Upper lobe of right lung (tissue), 1 donor: ENCODE measurements around the gene RIPOR3. TPM values are rescaled to one million over a fixed set of nuclear protein-coding genes. Genes with fewer than 3 reads are reported as not detected.

Experiments used
- ATAC-seq: fragments of 200-7000 bp; cut with Tn5 transposase; one replicate; pipeline ENCODE4 v1.9.1; 2020; ENCODE audit warnings: mild to moderate bottlenecking, moderate library complexity
- DNase-seq: peaks from one replicate; pipeline ENCODE4 v3.0.0-alpha.2; 2020
- H3K27ac ChIP-seq: fragments of 200-600 bp; one replicate; pipeline ENCODE4 v1.8.0; 2022
- H3K27me3 ChIP-seq: fragments of 200-600 bp; one replicate; pipeline ENCODE4 v1.8.0; 2022; ENCODE audit warnings: mild to moderate bottlenecking
- H3K36me3 ChIP-seq: fragments of 200-600 bp; one replicate; pipeline ENCODE4 v1.8.0; 2022
- H3K4me1 ChIP-seq: fragments of 200-600 bp; one replicate; pipeline ENCODE4 v1.8.0; 2022
- H3K4me3 ChIP-seq: fragments of 200-600 bp; one replicate; pipeline ENCODE4 v1.8.0; 2022; ENCODE audit warnings: mild to moderate bottlenecking
- H3K9me3 ChIP-seq: fragments of 200-600 bp; one replicate; pipeline ENCODE4 v1.8.0; 2022
- CTCF ChIP-seq: fragments of 200-600 bp; IDR thresholded peaks from one replicate; pipeline ENCODE4 v1.8.0; 2022; ENCODE audit warnings: antibody characterized with exemption
- intact Hi-C: fragments of 100-400 bp; cut with DNase I; formaldehyde crosslinking; loops from one replicate; pipeline ENCODE4 v1.11.0; 2022
- total RNA-seq: library from RNA; stranded (reverse); fragmentation: NEBNext Ultra II Directional; extraction: Animal tissue kit (Norgen Biotek cat#: 25700); gene quantifications from one replicate; pipeline ENCODE4 v1.2.1, GENCODE V29; 2021
- donor health status: DM: no; HTN: yes; CAD: no; lungs with severe emphysema.

Gene RIPOR3
- total RNA-seq, 1 donor from 2014 or later = 6.8 TPM

- ATAC-seq = no peak
- no peak overlapping the region for H3K27ac ChIP-seq
Measured at GRCh38 chr20:50720582-50720981, 29.2 kb upstream of the RIPOR3 start.

GRCh38 chr20:50720026-50720425 is 28.7 kb upstream of the RIPOR3 start:
- DNase-seq = no peak
- no peak overlapping the region for H3K27ac ChIP-seq

More at GRCh38 chr20:50720582-50720981, 29.2 kb upstream of the RIPOR3 start:
- no peaks in the 10 kb centered on the region for H3K9me3 ChIP-seq
- H3K36me3 ChIP-seq = no peaks in the 10 kb centered on the region
- no peak overlapping the region for H3K4me3 ChIP-seq
- no peak for DNase-seq
- H3K4me1 ChIP-seq = no peaks in the 10 kb centered on the region
- no peak for TF ChIP-seq CTCF
- intact Hi-C loops = no loop called here
- no peaks in the 10 kb centered on the region for H3K27me3 ChIP-seq

GRCh38 chr20:50719328-50719727 is 28.0 kb upstream of the RIPOR3 start:
- Histone ChIP-seq H3K4me1 (no peaks in the 10 kb centered on the region), H3K36me3 (no peaks in the 10 kb centered on the region), H3K27ac (no peak overlapping the region), H3K27me3 (peaks cover 7% of the 10 kb centered on the region), H3K4me3 (no peak overlapping the region), H3K9me3 (no peaks in the 10 kb centered on the region)
- ATAC-seq (no peak), DNase-seq (no peak)
- intact Hi-C loops = no loop called here
- no peak for TF ChIP-seq CTCF

More at GRCh38 chr20:50720026-50720425, 28.7 kb upstream of the RIPOR3 start:
- intact Hi-C loops = no loop called here
- peaks cover 3% of the 10 kb centered on the region for H3K27me3 ChIP-seq
- ATAC-seq = no peak
- H3K9me3 ChIP-seq = no peaks in the 10 kb centered on the region
- H3K4me1 ChIP-seq = no peaks in the 10 kb centered on the region
- H3K4me3 ChIP-seq = no peak overlapping the region
- H3K36me3 ChIP-seq = no peaks in the 10 kb centered on the region
- TF ChIP-seq CTCF = no peak

- intact Hi-C loops = no loop called here
- Histone ChIP-seq H3K4me3 (no peak overlapping the region), H3K27ac (no peak overlapping the region), H3K9me3 (no peaks in the 10 kb centered on the region), H3K27me3 (peaks cover 7% of the 10 kb centered on the region), H3K4me1 (no peaks in the 10 kb centered on the region), H3K36me3 (no peaks in the 10 kb centered on the region)
- DNase-seq = no peak
- no peak for ATAC-seq
- TF ChIP-seq CTCF = no peak
Measured at GRCh38 chr20:50717974-50718761, 26.8 kb upstream of the RIPOR3 start.

GRCh38 chr20:50717312-50717711 is 26.0 kb upstream of the RIPOR3 start:
- Histone ChIP-seq H3K4me1 (no peaks in the 10 kb centered on the region), H3K27ac (no peak overlapping the region), H3K27me3 (peaks cover 7% of the 10 kb centered on the region), H3K36me3 (no peaks in the 10 kb centered on the region), H3K4me3 (no peak overlapping the region), H3K9me3 (no peaks in the 10 kb centered on the region)
- no peak for TF ChIP-seq CTCF
- DNase-seq (no peak), ATAC-seq (no peak)
- intact Hi-C loops = no loop called here
